MM.1S (cell line): ENCODE measurements around the gene ATM.

Source experiments
- EZH2 ChIP-seq: fragments of 300-600 bp; sonication (generic); optimal IDR thresholded peaks from 2 replicates; pipeline ENCODE3; 2017; ENCODE audit warnings: low read depth, mild to moderate bottlenecking, antibody characterized with exemption, low read length, mixed read lengths
- TF ChIP-seq, protein P1 (sequence below): fragments of 300-600 bp; sonication (generic); IDR thresholded peaks from 2 replicates; pipeline ENCODE4 v1.5.1; 2016; ENCODE audit warnings: antibody characterized with exemption, low read length, mixed read lengths

DNA sequence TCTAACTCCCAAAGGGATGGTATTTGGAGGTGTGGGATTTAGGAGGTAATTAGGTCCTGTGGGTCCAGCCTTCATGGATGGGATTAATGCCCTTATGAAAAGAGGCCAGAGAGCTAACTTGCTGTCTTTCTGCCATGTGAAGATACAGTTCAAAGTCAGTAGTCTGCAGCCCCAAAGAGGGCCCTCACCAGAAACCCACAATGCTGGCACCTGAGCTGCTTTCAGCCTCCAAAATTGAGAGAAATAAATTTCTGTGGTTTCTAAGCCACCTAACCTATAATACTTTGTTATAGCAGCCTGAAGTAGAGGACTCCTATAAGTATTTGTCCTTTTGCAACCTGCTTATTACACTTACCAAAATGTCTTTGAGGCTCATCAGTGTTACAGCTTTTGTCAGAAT lies 16.2 kb downstream of the ATM start:
- TF ChIP-seq, protein P1, sequence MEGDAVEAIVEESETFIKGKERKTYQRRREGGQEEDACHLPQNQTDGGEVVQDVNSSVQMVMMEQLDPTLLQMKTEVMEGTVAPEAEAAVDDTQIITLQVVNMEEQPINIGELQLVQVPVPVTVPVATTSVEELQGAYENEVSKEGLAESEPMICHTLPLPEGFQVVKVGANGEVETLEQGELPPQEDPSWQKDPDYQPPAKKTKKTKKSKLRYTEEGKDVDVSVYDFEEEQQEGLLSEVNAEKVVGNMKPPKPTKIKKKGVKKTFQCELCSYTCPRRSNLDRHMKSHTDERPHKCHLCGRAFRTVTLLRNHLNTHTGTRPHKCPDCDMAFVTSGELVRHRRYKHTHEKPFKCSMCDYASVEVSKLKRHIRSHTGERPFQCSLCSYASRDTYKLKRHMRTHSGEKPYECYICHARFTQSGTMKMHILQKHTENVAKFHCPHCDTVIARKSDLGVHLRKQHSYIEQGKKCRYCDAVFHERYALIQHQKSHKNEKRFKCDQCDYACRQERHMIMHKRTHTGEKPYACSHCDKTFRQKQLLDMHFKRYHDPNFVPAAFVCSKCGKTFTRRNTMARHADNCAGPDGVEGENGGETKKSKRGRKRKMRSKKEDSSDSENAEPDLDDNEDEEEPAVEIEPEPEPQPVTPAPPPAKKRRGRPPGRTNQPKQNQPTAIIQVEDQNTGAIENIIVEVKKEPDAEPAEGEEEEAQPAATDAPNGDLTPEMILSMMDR = no peak
- no peak for TF ChIP-seq EZH2
